Measurements from ENCODE around the gene FER.
"Not testable (repeated sequence)": the region's sequence is repeated elsewhere in the genome, so short reads cannot be mapped to it uniquely, and the experiment has no call there.

- not testable (repeated sequence) for TF ChIP-seq CTCF (conservative IDR thresholded peaks at IDR 0.05; ENCODE audit: low read length); EZH2phosphoT487 (IDR thresholded peaks at IDR 0.05; ENCODE audit: borderline replicate concordance, low read depth, low read length)
Measured at GRCh38 chr5:108774079-108774478, 26.4 kb downstream of the FER start.

Data from OCI-LY7 (cell line).